ENCODE results near the gene DAPK2.

The DAPK2 gene

DNA sequence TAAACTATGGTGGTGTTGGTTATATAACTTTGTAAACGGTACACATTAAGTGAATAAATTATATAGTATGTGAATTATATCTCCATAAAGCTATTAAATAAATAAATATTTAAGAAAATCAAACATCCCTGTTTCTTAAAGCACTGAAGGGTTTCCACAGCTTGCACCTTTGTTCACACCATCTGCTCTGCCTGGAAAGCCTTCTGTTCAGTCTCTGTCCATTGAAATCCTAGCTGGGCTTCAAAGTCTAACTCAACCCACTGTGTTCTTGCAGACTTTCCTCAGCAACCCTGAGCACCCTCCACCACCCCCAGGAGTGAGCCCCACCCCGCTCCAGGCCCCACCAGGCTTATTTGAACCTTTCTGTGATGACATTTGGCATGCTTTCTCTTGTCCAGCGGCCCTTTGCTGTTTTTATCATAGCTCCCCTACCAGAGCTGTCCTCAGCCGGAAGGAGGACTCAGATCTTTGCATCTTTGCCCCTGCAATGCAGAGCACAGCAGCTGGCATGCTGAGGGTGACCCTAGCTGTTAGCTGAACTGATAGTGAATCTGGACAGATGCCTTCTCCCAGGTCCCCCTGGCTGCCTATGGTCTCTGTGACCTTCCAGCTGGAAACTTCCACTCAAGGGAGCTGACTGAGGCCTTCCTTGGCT, 105.2 kb downstream of the DAPK2 start:
- peak in 1 of 2 experiments; percentile 7 for DNase-seq

DNA sequence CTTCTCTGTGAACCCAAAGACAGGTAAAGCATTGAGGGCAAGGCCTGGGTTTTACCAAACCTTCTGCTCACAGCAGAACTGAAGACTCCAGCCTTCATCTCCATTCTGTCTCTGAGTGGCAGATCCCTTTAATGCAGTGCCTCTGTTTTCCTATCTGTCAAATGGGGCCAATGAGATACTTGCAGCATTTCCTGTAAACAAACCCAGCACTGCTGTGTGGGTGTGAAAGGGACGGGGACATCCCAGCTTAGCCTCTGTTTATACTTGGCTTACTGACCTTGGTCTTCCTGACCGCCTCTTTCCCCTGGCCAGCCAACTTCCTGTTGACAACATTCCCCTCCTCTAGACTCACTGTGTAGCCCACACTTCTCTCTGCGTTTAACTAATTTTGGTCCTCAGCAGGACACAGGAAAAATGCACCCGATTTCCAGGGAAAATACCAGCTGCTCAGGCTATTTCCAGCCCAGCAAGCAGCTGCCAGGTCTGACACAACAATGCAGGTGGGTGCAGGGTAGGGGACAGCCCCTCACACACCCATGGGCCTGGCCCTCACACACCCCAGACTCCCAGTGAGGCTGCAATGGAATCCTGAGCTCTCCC, 106.7 kb downstream of the DAPK2 start:
- peak in 1 of 2 experiments; percentile 22 for DNase-seq

- no peak for DNase-seq
Observed at GRCh38 chr15:63938486-63939061, 107.7 kb downstream of the DAPK2 start.

GRCh38 chr15:63933522-63933921, 112.8 kb downstream of the DAPK2 start:
- no peak for DNase-seq

DNA sequence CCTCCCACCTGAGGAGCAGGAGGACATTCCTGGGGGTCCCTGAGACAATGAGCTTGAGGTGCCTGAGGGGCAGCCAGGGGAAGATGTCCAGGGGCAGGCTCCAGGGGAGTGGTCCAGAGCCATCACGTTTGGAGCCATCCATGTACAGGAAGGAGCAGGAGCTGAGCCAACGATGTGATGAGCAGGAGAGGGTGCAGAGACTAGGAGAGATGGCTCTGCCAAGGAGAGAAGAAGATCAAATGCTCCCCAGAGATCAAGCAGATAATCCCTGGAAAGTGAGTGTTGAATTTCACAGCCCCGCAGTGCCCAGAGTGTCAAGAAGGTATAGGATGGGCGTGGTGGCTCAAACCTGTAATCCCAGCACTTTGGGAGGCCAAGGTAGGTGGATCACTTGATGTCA, 114.7 kb downstream of the DAPK2 start:
- no peak for DNase-seq

- DNase-seq, result no peak
Observed at GRCh38 chr15:63930034-63930433, 116.3 kb downstream of the DAPK2 start.

DNA sequence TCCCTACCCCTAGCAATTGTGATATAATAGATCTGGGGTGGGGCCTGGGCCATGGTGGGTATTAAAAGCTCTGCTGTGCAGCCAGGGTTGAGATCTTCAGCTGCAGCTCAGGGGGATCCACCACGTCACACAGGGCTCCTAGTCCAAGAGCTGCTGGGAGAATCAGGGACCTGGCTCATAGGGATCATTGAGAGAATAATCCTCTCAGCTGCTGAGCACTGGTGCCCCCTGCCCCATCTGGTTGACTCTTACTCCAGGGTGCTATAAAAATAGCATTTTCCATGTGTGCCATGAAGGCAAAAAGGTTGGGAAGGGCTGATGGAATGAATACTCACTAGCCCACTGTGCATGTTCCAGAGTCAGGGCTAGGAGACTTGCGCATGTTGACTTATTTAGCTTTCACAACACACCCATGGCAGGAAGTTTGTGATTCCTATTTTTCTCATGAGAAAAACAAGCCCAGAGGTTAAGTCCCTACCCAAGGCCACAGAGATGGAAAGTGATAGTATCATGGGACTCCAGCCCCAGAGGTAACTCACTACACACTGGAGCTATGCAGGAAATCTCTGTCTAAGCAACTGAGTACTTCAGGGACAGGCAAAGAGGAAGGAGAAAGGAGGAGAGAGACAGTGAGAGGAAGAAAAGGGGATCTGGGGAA, 118.0 kb downstream of the DAPK2 start:
- DNase-seq, result no peak

DNA sequence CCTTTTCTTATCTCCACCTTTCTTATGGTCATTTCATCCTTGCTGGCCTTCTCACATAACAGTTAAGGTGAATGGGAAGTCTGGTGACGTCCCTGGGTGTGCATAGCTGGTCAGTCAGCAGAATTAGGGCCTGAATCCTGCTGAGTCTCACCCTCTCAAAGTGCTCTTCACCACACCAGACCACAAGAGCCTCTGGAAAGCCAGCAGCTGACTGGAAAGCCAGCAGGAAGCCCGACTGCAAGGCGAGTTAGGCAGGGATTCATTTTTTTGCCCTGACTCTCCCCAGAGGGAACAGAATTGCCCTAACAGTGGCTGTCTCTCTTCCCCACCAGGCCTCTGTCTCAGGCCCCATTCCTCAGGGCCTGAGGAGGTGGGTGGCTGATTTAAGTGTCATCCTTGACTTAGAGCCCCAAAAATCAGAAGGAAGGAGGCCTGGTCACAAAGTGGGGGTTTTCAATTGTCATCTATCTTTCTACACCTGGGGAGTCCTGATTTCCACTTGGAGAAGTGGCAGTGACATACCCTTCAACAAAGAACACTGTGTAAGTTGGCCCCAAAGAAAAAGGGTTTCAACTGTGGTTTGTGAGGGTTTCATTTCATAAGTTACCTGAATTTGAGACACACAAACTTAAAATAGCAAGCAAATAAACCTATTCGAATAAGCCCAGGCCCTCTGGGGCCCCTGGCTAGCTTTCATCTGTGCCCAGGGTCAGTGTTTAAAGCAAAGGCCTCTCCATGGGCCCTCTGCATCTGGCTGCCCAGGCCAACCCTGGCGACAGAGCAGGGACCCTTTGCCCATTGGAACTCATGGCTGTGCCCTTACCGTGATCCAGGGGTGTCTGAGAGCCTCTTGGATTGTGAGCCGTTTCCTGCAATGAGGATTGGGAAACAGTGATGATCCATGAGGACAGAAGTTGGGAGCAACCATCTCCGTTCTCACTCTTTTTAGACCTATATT, 122.0 kb downstream of the DAPK2 start:
- DNase-seq, result no peak

- no peak for DNase-seq
Observed at GRCh38 chr15:63922916-63923315, 123.4 kb downstream of the DAPK2 start.

DNA sequence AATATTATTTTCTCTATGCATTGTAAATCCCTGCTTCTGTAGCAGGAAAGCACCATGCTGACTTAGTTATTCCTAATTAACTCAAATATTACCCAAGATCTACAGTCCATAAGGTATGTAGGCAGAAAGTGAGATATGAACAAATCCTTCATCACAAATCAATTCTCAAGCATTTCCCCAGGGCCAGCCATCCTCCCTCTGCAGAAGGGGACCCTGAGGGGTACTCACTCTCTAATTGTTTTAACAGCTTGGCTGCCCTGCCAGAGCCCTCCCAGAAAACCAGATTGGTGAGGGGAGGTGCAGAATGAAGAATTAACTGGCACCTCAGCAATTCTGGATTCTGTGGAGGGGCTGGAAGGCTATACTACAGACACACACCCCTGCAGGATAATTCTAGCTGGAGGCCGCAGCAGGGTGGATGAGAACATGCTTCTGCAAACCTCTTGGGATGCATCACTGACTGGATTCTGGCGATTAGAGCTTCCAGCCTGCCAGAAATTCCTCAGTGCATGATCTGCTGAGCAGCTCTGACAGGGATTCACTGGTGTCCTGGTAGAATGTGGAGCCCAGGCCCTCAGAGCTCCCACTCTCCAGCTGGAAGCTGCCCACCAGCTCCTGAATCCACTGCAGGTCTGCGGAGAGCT, 123.9 kb downstream of the DAPK2 start:
- DNase-seq, result no peak

- no peak for DNase-seq
Observed at GRCh38 chr15:63920504-63921175, 125.6 kb downstream of the DAPK2 start.

- no peak for DNase-seq
Observed at GRCh38 chr15:63918901-63919348, 127.4 kb downstream of the DAPK2 start.

- DNase-seq, result no peak
Observed at GRCh38 chr15:63918317-63918672, 128.0 kb downstream of the DAPK2 start.

GRCh38 chr15:63917588-63918316, 128.5 kb downstream of the DAPK2 start:
- no peak for DNase-seq

- DNase-seq, result no peak
Observed at GRCh38 chr15:63915873-63916771, 130.2 kb downstream of the DAPK2 start.

DNA sequence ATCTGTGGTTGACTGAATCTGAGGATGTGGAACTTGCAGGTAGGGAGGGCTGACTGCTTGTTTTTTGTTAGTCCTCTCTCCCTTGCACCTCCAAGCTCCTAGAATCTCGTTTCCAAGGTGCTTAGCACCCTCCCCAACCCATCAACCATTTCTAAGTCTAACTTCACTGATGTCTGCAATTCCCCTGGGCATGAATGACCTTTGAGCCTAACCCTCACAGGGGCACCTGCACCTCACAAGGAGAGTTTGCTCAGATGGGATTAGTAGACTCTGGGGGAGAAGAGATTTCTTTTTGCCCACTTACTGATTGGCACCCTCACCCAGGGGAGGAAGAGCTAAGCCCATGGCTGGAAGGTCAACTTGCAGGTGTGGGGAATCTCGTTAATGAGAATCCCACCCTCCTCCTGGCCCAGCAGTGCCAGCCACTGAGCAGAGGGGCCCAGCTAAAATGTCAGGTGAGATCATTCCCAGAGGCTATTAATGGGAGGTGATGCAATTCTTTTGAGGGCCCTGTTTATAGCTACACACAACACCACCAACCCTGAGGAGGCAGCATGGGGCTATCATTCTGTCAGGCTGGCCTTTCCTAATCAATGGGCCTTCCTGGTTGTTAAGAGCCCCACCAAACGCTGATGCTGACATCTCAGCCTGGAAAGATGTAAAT, 130.9 kb downstream of the DAPK2 start:
- DNase-seq, result no peak

- no peak for DNase-seq
Observed at GRCh38 chr15:63913786-63914315, 132.4 kb downstream of the DAPK2 start.

DNA sequence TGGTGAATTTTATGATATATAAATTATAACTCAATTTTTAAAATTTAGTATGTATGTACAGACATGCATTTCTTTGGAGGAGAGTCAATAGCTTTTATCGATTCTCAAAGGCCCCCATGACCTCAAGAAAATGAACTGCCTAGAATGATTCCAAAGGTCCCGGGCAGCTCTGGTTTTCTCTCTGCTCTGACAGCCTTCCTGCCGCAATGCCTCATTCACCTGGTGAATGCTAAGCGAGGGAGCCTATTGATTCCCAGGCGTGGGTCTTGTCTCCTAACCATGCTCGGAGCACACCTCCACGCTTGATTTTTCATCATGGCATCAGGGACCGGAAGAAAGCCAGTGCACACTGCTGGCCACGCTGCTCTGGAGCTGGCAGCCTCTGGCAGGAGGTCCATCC, 132.9 kb downstream of the DAPK2 start:
- no peak for DNase-seq

DNA sequence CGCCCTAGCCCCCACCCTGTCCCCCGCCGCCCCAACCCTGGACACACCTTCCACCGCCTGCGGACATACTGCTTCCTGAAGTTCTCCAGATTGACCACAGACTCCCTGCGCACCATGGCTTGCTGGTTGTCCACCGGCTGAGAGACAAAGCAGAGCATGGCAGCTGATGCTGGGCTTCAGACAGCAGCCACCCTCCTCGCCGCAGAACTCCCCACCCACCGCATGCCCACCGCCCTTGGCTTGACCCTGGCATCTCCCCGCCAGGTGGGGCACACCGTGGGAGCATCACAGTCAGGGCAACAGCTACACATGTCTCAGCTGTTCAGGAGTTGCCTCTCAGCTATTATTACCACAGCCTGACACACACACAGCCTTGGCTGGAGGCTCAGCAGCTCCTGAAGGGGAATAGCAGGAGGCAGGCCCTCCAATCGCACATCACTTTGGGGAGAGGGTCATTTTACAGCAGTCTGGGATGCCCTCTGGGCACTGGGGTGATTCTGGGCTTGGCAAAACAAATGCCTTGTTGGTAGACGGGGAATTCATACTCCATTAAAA, 134.1 kb downstream of the DAPK2 start:
- no peak for DNase-seq
